Measurements from ENCODE around the gene HCN2.

DNA sequence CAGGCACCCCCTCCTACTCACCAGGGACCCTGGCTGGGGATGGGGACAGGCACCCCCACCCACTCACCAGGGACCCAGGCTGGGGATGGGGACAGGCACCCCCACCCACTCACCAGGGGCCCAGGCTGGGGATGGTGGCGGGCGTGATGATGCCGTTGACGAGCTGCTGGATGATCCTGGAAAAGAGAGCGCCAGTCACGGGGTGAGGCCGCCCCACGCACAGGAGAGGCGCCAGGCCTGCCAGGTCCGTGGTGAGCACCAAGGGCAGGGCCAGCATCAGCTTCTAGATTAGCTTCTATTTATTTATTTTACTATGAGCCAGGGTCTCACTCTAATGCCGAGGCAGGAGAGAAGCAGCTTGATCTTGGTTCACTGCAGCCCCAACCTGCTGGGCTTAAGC is 60.4 kb downstream of the HCN2 start:
- TF ChIP-seq, protein P1, sequence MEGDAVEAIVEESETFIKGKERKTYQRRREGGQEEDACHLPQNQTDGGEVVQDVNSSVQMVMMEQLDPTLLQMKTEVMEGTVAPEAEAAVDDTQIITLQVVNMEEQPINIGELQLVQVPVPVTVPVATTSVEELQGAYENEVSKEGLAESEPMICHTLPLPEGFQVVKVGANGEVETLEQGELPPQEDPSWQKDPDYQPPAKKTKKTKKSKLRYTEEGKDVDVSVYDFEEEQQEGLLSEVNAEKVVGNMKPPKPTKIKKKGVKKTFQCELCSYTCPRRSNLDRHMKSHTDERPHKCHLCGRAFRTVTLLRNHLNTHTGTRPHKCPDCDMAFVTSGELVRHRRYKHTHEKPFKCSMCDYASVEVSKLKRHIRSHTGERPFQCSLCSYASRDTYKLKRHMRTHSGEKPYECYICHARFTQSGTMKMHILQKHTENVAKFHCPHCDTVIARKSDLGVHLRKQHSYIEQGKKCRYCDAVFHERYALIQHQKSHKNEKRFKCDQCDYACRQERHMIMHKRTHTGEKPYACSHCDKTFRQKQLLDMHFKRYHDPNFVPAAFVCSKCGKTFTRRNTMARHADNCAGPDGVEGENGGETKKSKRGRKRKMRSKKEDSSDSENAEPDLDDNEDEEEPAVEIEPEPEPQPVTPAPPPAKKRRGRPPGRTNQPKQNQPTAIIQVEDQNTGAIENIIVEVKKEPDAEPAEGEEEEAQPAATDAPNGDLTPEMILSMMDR (IDR thresholded peaks at IDR 0.05) = no peak
- no peak for TF ChIP-seq EZH2phosphoT487 (IDR thresholded peaks at IDR 0.05)

Data from neural progenitor cell (in vitro differentiated cells).